Stimulated activated memory B cell treated with anti-CD40 and anti-IgM and Interleukin-4, amounts not matched to agents 10 μg/mL and 1 μg/mL and 100 μg/mL, for 72 hours (primary cell): ENCODE data around the gene RPL10A.
"Not testable (repeated sequence)": the region's sequence is repeated elsewhere in the genome, so short reads cannot be mapped to it uniquely, and the experiment has no call there.

Experiments
- ATAC-seq: fragments of 150-1000 bp; cut with Tn5 transposase; 2 replicates; pipeline ENCODE4 v1.10.0; 2021
- H3K27ac Mint-ChIP-seq: one replicate; pipeline ENCODE4 v1.8.0; 2022; ENCODE audit warnings: mild to moderate bottlenecking, mixed read lengths
- H3K27me3 Mint-ChIP-seq: one replicate; pipeline ENCODE4 v1.8.0; 2022; ENCODE audit warnings: mixed read lengths
- H3K36me3 Mint-ChIP-seq: one replicate; pipeline ENCODE4 v1.8.0; 2022; ENCODE audit warnings: mixed read lengths
- H3K4me1 Mint-ChIP-seq: one replicate; pipeline ENCODE4 v1.8.0; 2022; ENCODE audit warnings: mixed read lengths
- H3K4me3 Mint-ChIP-seq: one replicate; pipeline ENCODE4 v1.8.0; 2022; ENCODE audit warnings: mild to moderate bottlenecking, moderate library complexity, mixed read lengths
- H3K9me3 Mint-ChIP-seq: one replicate; pipeline ENCODE4 v1.8.0; 2022; ENCODE audit warnings: mixed read lengths

The RPL10A gene

GRCh38 chr6:35468181-35468979 is at the start of gene RPL10A:
Gene RPL10A (plus strand): TSS chr6:35468401. CDS start chr6:35468435, 34 bp downstream.
- H3K27me3 Mint-ChIP-seq: no peaks in the 10 kb centered on the region
- ATAC-seq: peak; percentile 95
- peak within 1 kb of the TSS; percentile 100 for H3K27ac Mint-ChIP-seq
- H3K4me3 Mint-ChIP-seq: peak within 1 kb of the TSS; percentile 99
- peaks cover 43% of the 10 kb centered on the region for H3K4me1 Mint-ChIP-seq
- H3K9me3 Mint-ChIP-seq: no peaks in the 10 kb centered on the region
- peaks cover 55% of the 10 kb centered on the region for H3K36me3 Mint-ChIP-seq

GRCh38 chr6:35419417-35419816 is 48.8 kb upstream of the RPL10A start:
- Mint-ChIP-seq H3K27ac (no peak overlapping the region), H3K36me3 (peaks cover 49% of the 10 kb centered on the region), H3K4me3 (no peak overlapping the region), H3K4me1 (peaks cover 13% of the 10 kb centered on the region), H3K9me3 (no peaks in the 10 kb centered on the region), H3K27me3 (no peaks in the 10 kb centered on the region)
- no peak for ATAC-seq

GRCh38 chr6:35419961-35420360 is 48.2 kb upstream of the RPL10A start:
- H3K27me3 Mint-ChIP-seq: no peaks in the 10 kb centered on the region
- H3K4me3 Mint-ChIP-seq: no peak overlapping the region
- peaks cover 13% of the 10 kb centered on the region for H3K4me1 Mint-ChIP-seq
- peaks cover 54% of the 10 kb centered on the region for H3K36me3 Mint-ChIP-seq
- ATAC-seq: no peak
- H3K9me3 Mint-ChIP-seq: no peaks in the 10 kb centered on the region
- H3K27ac Mint-ChIP-seq: no peak overlapping the region

- no peaks in the 10 kb centered on the region for H3K27me3 Mint-ChIP-seq
- H3K4me3 Mint-ChIP-seq: no peak overlapping the region
- peaks cover 11% of the 10 kb centered on the region for H3K9me3 Mint-ChIP-seq
- ATAC-seq: no peak
- peaks cover 11% of the 10 kb centered on the region for H3K4me1 Mint-ChIP-seq
- no peak overlapping the region for H3K27ac Mint-ChIP-seq
- peaks cover 69% of the 10 kb centered on the region for H3K36me3 Mint-ChIP-seq
Measured at GRCh38 chr6:35425284-35425683, 42.9 kb upstream of the RPL10A start.

- H3K27me3 Mint-ChIP-seq: no peaks in the 10 kb centered on the region
- peaks cover 11% of the 10 kb centered on the region for H3K4me1 Mint-ChIP-seq
- H3K36me3 Mint-ChIP-seq: peaks cover 66% of the 10 kb centered on the region
- H3K4me3 Mint-ChIP-seq: no peak overlapping the region
- ATAC-seq: no peak
- H3K9me3 Mint-ChIP-seq: peaks cover 11% of the 10 kb centered on the region
- peak overlapping the region; percentile 15 for H3K27ac Mint-ChIP-seq
Measured at GRCh38 chr6:35426074-35426473, 42.1 kb upstream of the RPL10A start.

- no peaks in the 10 kb centered on the region for H3K27me3 Mint-ChIP-seq
- peaks cover 57% of the 10 kb centered on the region for H3K36me3 Mint-ChIP-seq
- H3K4me1 Mint-ChIP-seq: peaks cover 11% of the 10 kb centered on the region
- H3K9me3 Mint-ChIP-seq: peaks cover 11% of the 10 kb centered on the region
- no peak overlapping the region for H3K4me3 Mint-ChIP-seq
- no peak for ATAC-seq
- H3K27ac Mint-ChIP-seq: no peak overlapping the region
Measured at GRCh38 chr6:35427435-35427834, 40.8 kb upstream of the RPL10A start.

- Mint-ChIP-seq H3K27me3 (no peaks in the 10 kb centered on the region), H3K9me3 (peaks cover 11% of the 10 kb centered on the region), H3K4me3 (no peak overlapping the region), H3K27ac (no peak overlapping the region), H3K36me3 (peaks cover 54% of the 10 kb centered on the region), H3K4me1 (peaks cover 11% of the 10 kb centered on the region)
- no peak for ATAC-seq
Measured at GRCh38 chr6:35427851-35428321, 40.3 kb upstream of the RPL10A start.

GRCh38 chr6:35428421-35429149 is 39.6 kb upstream of the RPL10A start:
- Mint-ChIP-seq H3K27ac (no peak overlapping the region), H3K36me3 (peaks cover 51% of the 10 kb centered on the region), H3K4me3 (no peak overlapping the region), H3K27me3 (no peaks in the 10 kb centered on the region), H3K4me1 (peaks cover 11% of the 10 kb centered on the region), H3K9me3 (peaks cover 11% of the 10 kb centered on the region)
- no peak for ATAC-seq

- peaks cover 42% of the 10 kb centered on the region for H3K36me3 Mint-ChIP-seq
- H3K27ac Mint-ChIP-seq: no peak overlapping the region
- ATAC-seq: no peak
- H3K27me3 Mint-ChIP-seq: no peaks in the 10 kb centered on the region
- peaks cover 11% of the 10 kb centered on the region for H3K9me3 Mint-ChIP-seq
- no peak overlapping the region for H3K4me3 Mint-ChIP-seq
- peaks cover 11% of the 10 kb centered on the region for H3K4me1 Mint-ChIP-seq
Measured at GRCh38 chr6:35429463-35429862, 38.7 kb upstream of the RPL10A start.

GRCh38 chr6:35432291-35432690 is 35.9 kb upstream of the RPL10A start:
- Mint-ChIP-seq H3K36me3 (peaks cover 18% of the 10 kb centered on the region), H3K9me3 (peaks cover 11% of the 10 kb centered on the region), H3K4me3 (no peak overlapping the region), H3K27me3 (no peaks in the 10 kb centered on the region), H3K27ac (no peak overlapping the region), H3K4me1 (no peaks in the 10 kb centered on the region)
- no peak for ATAC-seq

GRCh38 chr6:35432702-35433101 is 35.5 kb upstream of the RPL10A start:
- H3K27me3 Mint-ChIP-seq, ATAC-seq, H3K4me1 Mint-ChIP-seq, H3K4me3 Mint-ChIP-seq, H3K27ac Mint-ChIP-seq: not testable (repeated sequence)
- Mint-ChIP-seq H3K9me3 (peaks cover 11% of the 10 kb centered on the region), H3K36me3 (peaks cover 14% of the 10 kb centered on the region)

GRCh38 chr6:35435074-35435837 is 32.9 kb upstream of the RPL10A start:
- Mint-ChIP-seq H3K9me3 (no peaks in the 10 kb centered on the region), H3K27me3 (no peaks in the 10 kb centered on the region), H3K36me3 (peaks cover 2% of the 10 kb centered on the region), H3K4me3 (no peak overlapping the region), H3K27ac (no peak overlapping the region), H3K4me1 (no peaks in the 10 kb centered on the region)
- ATAC-seq: peak; percentile 16

GRCh38 chr6:35436071-35436857 is 31.9 kb upstream of the RPL10A start:
- Mint-ChIP-seq H3K27ac (no peak overlapping the region), H3K9me3 (no peaks in the 10 kb centered on the region), H3K4me3 (no peak overlapping the region), H3K36me3 (no peaks in the 10 kb centered on the region), H3K27me3 (no peaks in the 10 kb centered on the region), H3K4me1 (no peaks in the 10 kb centered on the region)
- peak; percentile 20 for ATAC-seq

- not testable (repeated sequence) for H3K36me3 Mint-ChIP-seq, H3K27me3 Mint-ChIP-seq, H3K4me1 Mint-ChIP-seq, ATAC-seq, H3K9me3 Mint-ChIP-seq, H3K4me3 Mint-ChIP-seq, H3K27ac Mint-ChIP-seq
Measured at GRCh38 chr6:35438378-35439065, 29.7 kb upstream of the RPL10A start.
